Fibroblast of upper back skin (primary cell): Measurements from ENCODE around the gene IREB2.
"Not testable (repeated sequence)": the region's sequence is repeated elsewhere in the genome, so short reads cannot be mapped to it uniquely, and the experiment has no call there.

ENCODE experiments used
- DNase-seq: peaks from one replicate; pipeline ENCODE4 v3.0.0-alpha.2; 2013

The IREB2 gene

DNA sequence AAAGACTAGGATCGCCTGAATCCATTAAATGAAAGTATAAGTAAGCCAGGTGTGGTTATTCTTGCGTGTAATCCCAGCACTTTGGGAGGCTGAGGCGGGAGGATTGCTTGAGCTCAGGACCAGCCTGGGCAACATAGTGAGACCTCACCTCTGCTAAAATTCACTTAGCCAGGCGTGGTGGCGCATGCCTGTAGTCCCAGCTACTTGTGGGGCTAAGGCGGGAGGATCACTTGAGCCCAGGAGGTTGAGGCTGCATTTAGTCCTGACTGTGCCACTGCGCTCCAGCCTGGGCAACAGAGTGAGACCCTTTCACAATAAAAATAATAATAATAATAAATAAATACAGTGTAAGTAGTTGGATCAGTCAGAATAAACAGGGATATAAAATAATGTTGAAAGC lies 43.9 kb downstream of the IREB2 start:
- no peak for DNase-seq

DNA sequence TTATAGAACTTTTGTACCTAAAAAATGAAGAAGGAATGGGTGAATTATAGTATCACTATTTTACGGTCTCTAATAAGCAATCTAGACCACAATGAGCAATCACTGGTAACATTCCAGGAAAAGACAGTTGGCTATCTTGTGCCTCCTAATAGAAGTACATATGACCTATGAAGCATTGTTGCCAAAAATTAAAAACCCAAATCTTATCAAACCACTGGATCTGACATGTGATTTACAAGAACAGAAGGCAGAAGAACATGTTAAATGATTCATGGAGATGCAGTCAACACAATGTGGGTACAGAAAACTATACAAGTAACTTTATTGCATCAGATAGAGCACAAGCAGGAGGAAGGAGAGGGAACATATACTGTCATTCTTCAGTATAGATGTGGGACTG lies 54.9 kb downstream of the IREB2 start:
- DNase-seq: peak; percentile 72

DNA sequence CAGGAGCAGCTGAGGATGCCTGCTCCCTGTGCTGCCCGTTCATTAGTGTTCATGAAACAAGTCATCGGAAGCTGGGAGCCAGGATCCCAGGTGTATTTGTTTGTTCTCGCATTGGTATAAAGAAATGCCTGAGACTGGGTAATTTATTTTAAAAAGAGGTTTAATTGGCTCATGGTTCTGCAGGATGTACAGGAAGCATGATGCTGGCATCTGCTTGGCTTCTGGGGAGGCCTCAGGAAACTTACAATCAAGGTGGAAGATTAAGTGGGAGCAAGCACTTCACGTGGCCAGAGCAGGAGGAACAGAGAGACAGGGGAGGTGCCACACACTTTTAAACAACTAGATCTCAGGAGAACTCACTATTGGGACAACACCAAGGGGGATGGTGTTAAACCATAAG lies 63.8 kb downstream of the IREB2 start:
- no peak for DNase-seq

DNA sequence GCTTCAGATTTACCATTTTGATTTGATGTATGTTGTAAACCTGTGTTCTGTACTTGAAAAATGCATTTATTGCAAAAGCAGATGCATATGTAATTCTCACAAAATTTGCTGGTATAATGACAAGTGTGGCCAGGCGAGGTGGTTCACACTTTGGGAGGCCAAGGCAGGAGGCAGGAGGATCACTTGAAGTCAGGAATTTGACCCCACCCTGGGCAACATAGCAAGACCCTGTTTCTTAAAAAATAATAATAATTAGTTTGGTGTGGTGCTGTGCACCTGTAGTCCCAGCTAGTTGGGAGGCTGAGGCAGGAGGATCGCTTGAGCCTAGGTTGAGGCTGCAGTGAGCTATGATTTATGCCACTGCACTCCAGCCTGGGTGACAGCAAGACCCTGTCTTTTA lies 64.6 kb downstream of the IREB2 start:
- no peak for DNase-seq

DNA sequence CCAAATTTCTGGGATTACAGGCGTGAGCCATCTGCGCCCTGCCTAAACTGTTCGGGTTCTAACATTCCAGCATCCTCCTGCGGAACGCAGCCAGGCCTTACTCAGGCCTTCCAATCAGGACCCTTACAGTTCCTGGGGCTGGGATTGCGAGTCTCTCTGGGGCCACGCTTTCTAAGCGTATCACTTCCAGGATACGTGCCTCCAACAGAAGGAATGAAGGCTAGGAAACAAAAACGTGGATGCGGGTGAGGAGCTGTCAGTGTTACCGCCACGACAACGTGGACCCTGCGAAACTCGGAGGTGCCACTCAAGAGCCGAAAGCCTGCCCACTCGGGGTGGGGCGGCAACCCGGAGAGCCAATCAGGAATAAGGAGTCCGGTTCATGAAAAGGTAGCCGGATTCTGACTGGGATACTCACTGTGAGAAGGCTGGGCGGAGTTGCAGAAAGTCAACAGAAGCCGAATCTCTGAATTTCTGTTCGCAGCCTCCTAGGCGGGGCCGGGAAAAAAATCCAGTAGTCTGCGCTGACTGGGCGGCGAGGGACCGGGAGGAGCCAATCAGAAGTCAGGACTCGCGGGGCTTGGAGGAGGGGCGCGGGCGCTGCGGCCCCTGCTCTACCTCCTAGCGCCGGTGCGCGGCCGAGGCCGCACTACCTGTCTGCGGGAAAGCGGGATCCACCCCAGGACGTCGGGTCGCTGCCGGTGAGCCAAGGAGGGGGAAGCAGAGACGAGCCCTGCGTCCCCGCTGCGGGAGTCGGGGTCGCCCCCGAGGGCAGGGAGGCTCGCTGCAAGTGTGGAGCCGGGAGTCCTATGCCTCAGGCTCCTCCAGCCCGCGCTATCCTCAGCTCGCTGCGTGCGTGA lies 69.2 kb downstream of the IREB2 start, which contains the start of gene HYKK:
Gene HYKK (plus strand): TSS at position 607 of the 860 bp plus-strand sequence. CDS start 5,512 bp downstream, outside the sequence.
- DNase-seq: peak; percentile 97

DNA sequence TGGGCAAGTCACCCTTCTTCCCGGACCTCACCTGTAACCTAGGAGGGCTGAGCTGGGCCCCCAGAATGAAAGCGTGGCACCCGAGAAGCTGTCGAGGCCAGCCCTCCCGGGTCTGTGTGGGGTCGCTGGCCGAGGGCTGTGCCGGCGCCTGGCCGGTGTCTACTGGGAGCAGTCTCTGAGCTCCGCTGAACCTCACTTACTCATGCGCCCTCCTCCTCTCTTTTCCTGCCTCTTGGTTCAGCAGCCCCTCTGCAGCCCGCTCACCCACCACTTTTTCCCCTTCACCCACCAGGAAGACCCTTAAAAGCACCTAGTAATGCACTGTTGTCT lies 69.8 kb downstream of the IREB2 start:
- DNase-seq: no peak

DNA sequence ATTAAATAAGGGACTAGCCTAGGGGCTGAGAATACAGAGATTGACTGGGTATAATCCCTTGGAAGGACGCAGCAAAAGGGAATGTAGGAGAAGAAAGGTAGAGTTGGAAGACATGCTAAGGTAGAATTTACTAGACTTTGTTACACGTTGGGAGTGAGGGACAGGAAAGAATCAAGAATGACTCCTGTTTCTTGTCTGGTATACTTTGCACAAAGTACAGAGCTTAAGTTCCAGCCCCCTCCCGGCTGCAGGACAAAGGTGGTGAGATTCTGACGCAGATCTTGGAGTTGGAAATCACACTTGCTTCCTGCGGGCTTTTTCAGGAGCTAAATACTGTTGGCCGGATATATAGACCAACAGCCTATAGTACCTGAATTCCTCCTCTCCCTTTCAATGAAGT lies 70.3 kb downstream of the IREB2 start:
- DNase-seq: no peak

DNA sequence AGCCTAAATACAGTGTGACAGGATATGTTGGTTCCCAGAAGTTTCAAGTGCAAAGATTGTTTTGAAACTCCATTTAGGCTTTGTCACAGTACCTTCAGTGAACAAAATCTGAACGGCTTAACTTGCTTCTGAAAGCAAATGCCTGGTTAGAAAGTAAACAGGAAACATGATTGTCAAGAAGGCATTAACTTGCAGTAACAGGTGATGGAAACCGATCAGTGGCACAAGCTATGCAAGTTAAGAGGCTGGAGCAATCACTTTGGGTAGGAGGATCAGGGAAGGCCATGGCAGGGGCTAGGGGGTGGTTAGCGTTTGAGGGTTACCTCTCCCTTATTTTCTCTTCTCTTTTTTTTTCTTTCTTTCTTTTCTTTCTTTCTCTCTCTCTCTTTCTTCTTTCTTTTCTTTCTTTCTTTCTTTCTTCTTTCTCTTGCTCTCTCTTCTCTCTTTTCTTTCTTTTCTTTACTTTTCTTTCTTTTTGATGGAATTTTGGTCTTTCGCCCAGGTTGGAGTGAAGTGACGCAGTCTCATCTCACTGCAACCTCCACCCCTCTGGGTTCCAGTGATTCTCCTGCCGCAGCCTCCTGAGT lies 71.8 kb downstream of the IREB2 start:
- no peak for DNase-seq

DNA sequence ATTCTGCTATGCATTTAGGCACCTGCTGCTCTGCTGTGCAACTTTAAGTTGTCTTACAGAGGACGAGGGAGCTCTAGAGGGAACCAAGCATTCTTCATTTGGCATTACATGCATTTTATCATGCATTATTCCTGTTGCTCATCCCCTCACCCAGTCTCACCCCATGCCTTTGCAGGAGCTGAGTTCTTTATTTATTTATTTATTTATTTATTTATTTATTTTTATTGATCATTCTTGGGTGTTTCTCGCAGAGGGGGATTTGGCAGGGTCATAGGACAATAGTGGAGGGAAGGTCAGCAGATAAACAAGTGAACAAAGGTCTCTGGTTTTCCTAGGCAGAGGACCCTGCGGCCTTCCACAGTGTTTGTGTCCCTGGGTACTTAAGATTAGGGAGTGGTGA lies 82.0 kb downstream of the IREB2 start:
- DNase-seq: not testable (repeated sequence)

DNA sequence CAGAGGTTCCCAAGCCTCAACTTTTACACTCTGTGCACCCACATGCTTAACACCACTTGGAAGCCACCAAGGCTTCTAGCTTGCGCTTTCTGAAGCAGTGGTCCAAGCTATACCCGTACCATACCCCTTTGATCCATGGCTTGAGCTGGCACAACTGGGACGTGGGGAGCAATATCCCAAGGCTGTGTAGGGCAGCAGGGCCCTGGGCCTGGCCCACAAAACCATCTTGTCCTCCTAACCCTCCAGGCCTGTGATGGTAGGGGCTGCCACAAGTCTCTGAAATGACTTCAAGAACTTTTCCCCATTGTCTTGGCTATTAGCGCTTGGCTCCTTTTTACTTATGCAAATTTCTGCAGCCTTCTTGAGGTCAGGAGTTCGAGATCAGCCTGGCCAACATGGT lies 86.2 kb downstream of the IREB2 start:
- DNase-seq: no peak

DNA sequence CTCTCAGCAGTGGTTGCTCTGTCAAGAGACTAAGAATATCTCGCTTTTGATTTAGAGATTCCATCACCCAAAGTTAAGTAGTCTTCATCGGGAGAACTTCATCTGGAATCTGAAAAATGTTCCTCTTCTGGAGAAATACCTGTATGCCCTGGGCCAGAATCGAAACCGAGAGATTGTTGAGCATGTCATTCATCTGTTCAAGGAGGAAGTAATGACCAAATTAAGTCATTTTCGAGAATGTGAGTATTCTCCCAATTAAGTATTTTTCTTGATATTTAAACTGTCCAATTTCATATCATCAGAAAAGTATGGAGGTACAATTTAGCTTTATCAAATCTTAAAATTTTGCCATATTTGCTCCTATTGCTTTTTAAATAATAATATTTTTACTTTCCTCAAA lies 89.3 kb downstream of the IREB2 start:
- DNase-seq: no peak

DNA sequence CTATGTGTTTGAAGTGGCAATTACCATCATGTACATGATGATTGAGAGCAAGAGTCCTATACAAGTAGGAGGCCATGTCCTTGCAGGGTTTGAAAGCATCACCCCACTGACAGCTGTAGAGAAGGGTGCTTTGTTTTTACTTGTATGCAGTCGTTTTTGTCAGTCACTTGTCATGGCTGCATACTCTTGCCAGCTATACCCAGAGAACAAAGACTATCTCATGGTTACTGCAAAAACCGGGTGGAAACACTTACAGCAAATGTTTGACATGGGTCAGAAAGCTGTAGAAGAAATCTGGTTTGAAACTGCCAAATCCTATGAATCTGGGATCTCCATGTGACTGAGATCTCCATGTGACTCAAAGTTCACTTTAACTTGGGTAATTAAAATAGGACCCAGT lies 95.3 kb downstream of the IREB2 start:
- no peak for DNase-seq

DNA sequence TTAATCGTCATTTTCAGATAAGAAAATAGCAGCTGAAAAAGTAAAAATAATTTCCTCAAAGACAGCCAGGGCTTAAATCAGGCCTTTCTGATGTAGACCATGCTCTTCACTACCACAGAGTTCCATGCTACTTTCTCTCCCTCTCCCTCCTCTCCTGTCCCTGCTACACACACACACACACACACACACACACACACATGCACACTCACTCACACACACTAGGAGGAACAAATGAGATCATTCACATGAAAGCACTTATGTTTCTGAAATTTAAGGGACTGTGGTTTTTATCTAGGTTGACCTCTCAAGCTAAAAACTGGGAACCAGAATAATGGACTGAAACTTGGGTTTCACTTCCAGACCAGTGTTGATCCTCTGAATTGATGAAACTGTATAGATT lies 98.1 kb downstream of the IREB2 start:
- DNase-seq: peak; percentile 19

DNA sequence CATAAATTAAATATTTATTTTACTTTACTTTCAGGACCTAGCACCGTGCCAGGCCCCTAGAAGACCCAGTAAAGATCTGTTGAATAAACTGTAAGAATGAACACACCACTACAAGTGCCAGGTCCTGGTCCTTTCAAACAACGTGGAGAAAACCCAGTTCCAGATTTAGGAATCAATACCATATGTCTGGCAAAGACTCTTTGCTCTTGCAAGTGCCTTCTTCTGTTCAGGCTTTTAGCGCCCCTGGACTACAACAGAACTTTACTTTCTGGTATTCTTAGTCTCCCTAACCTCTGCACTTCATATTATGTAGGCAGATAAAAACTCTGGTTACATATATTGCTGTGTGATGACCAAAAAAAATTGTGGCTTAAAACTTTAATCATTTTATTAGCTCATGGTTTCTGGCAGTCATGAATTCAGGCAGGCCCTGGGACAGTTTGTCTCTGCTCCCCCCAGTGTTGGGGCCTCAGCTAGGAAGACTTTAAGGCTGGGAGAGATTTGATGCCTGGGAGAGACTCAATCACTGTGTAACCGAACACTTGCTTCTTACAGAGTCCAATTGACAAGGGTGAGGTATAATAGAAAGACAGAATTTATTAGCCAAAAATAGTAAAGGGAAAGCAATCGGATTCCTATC lies 99.4 kb downstream of the IREB2 start:
- DNase-seq: no peak

DNA sequence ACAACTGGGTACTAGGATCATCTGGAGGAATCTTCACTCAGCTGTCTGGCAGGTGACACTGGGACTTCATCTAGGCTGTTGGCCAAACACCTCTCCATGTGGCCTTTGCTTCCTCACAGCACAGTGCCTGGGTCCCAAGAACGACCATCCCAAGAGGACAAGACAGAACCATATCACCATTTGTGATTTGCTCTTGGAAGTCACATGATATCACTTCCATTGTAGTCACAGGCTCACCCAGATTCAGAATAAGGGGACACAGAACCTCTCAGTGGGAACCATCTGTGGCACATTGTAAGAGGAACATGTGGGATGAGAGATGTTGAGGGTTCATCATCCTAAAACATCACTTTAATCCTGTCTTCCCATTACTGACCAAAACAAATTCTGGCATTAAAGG lies 100.3 kb downstream of the IREB2 start:
- no peak for DNase-seq

DNA sequence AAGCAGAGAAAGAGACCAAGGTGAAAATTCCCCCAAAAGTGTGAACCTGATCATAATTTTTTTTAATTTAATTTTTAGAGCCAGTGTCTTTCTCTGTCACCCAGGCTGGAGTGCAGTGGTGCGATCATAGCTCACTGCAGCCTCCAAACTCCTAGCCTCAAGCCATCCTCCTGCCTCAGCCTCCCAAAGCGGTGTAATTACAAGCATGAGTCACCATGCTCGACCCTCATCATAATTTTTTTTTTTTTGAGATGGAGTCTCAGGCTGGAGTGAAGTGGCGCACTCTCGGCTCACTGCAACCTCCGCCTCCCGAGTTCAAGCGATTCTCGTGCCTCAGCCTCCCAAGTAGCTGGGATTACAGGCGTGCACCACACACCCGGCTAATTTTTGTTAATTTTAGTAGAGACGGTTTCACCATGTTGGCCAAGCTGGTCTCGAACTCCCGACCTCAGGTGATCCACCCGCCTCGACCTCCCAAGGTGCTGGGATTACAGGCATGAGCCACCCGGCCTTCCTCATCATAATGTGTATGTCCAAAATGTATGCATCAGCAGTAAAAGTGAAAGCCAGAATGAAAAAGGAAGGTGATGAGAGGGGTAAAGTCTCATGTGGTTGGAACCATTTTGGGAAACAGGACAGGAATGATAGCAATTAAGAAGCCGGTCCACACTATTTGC lies 101.6 kb downstream of the IREB2 start:
- not testable (repeated sequence) for DNase-seq

DNA sequence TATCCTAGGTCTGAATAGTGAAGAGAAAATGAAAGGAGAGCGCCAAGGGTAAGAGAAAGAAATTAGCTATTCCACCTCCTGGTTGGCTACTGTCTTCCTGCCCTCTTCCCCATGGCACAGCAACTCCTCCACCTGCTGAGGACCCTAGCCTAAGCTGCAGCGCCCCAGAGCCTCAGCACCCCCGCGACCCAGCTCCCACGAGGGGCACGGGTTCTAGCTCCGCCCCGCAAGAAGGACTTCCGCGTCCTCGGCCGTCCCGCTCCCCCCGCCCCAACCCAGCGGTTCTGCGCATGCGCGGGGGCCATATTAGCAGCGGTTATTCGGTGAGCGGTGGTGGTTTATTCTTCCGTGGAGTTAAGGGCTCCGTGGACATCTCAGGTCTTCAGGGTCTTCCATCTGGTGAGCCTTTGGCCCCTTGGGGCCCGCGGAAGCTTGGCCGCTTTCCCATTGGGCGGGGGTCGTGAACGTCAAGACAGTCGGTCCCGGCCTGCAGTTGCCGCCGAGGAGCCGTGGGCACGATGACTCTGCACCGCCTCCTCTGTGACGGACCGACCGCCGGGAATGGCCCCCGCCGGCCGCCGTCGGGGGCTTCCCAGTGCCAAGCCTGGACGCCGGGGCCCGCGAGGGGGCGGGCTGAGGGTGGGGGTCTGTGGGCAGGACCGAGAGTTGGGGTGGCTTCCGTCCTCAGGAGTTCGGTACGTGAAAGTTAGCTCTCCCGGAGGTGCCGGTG lies 102.3 kb downstream of the IREB2 start, which contains the start of gene PSMA4:
Gene PSMA4 (plus strand): TSS at position 304 of the 730 bp plus-strand sequence. CDS start 1,484 bp downstream, outside the sequence.
- peak; percentile 82 for DNase-seq

DNA sequence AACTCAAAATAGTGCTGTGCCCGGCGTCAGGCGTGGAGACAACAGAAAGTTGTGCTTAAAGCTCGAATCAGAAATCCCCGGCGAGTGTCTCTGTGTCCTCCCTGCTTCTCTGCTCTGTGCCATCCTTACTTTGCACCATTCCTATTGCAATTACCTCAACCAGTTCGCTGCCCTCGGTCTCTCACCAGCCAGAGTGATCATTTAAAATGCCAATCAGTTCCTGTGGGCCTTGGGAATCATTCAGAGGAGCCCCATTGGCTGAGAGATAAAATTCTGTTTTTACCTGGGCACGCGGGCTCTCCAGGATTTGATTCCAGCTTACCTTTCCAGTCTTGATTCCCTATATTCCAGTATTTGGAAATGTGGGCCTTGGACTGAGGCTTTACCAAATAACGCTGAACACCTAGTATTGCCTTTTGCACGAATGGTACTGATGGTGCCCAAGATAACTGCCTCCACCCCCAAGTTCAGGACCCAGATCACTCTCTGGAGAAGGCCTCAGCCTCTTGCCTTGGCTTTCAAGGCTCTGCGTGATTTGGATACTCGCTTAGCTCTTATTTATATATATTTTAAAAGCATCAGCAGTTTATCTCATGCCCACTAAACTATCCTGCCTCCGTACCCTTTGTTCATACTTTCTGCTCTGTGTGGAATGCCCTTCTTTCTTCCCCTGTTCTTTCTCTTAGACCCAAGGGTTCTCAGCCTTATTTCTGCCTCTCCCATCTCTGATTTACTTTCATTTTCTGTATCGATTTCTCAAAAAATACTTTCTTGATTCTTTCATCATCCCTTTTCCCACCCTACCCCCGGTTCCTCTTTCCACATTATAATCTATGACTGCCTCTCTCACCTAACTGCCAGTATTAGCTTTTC lies 103.1 kb downstream of the IREB2 start:
- DNase-seq: peak; percentile 17

DNA sequence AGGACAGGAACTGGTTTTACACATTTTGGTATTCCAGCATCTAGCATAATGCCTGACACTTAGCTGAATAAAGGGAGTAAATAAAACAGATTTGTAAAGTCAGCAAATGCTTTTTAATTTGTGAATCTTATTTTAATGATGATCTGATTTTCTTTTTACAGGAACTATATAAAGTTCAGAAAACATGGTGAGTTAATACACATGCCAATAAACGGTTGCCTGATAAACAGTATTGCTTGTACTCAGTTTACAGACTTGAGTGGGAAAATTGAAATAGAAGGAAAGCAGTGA lies 103.7 kb downstream of the IREB2 start:
- DNase-seq: no peak

DNA sequence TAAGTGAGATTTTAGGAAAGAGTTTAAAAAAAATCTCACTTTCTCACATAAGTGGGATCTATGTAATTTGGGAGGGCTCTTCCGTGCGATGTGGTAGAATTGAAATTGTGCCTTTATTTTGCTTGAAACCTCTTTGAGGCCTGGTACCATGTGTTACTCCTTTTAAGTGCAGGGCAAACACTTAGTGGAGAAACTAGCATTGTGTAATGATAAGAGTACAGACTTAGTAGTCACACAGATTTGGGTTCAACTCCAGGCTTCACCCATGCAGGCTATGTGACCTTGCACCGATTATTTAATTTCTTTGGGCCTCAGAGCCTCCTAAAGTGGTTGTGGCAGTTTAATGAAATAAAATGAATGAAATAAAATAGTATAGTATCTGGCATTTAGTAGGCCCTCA lies 104.6 kb downstream of the IREB2 start:
- DNase-seq: no peak

DNA sequence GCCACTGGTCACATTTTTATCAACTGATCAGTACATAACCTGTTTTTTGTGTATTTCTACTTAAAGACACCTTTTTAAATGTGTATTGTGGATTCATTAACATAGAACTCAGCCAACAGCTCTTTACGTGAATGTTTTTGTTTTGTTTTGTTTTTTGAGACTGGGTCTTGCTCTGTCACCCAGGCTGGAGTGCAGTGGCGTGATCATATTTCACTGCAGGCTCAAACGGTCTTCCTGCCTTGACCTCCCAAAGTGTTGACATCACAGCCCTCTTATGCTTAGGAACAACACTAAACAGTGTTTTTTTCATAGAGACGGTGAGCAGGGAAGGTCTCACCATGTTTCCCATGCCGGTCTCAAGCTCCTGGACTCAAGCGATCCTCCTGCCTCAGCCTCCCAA lies 112.2 kb downstream of the IREB2 start:
- no peak for DNase-seq

DNA sequence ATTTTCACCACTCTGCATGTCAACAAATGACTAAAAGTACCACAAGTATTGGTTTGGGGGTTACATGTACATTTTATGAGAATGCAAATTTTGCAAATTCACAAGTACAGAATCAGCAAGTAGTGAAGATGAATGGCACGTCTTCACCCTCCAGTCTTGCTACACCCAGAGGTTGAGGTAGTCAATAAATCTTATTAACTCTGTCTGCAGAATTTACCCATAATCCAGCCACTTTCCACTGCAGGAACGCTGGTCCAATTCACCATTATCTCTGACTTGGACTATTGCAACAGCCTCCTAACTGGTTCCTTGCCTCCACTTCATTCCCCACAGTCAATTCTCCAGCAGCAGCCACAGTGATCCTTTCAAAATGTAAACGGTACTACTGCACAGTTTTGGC lies 112.8 kb downstream of the IREB2 start:
- DNase-seq: no peak
